MM.1S (cell line): Measurements from ENCODE around the gene STEAP1B.

Experiments
- DNase-seq: peaks from one replicate; pipeline ENCODE4 v3.0.0-alpha.2; 2015
- H2AFZ ChIP-seq: fragments of 300-600 bp; sonication (generic); 2 replicates; pipeline ENCODE4 v1.6.0; 2016; ENCODE audit warnings: antibody characterized with exemption, low read length
- H3F3A ChIP-seq: fragments of 300-600 bp; sonication (generic); 2 replicates; pipeline ENCODE4 v1.6.1; 2016; ENCODE audit warnings: mild to moderate bottlenecking, antibody characterized with exemption, low read length, moderate library complexity, mixed read lengths; ENCODE audit not compliant: insufficient read depth
- H3K27ac ChIP-seq: fragments of 300-600 bp; sonication (generic); 2 replicates; pipeline ENCODE4 v1.5.1; 2016; ENCODE audit warnings: mild to moderate bottlenecking, low read length
- H3K27me3 ChIP-seq: fragments of 300-600 bp; sonication (generic); replicated peaks from 2 replicates; pipeline ENCODE4 v1.6.0; 2016; ENCODE audit warnings: low read length; ENCODE audit not compliant: insufficient read depth
- H3K36me3 ChIP-seq: fragments of 300-600 bp; sonication (generic); replicated peaks from 2 replicates; pipeline ENCODE4 v1.6.1; 2016; ENCODE audit warnings: mild to moderate bottlenecking, low read length, mixed read lengths; ENCODE audit not compliant: insufficient read depth
- H3K4me1 ChIP-seq: fragments of 300-600 bp; sonication (generic); 2 replicates; pipeline ENCODE4 v1.6.1; 2016; ENCODE audit warnings: low read length, mixed read lengths
- H3K4me2 ChIP-seq: fragments of 300-600 bp; sonication (generic); 2 replicates; pipeline ENCODE4 v1.6.0; 2016; ENCODE audit warnings: low read depth, low read length
- H3K4me3 ChIP-seq: fragments of 300-600 bp; sonication (generic); 2 replicates; pipeline ENCODE4 v1.5.1; 2016; ENCODE audit warnings: low read length, mixed read lengths
- H3K79me2 ChIP-seq: fragments of 300-600 bp; sonication (generic); 2 replicates; pipeline ENCODE4 v1.6.1; 2016; ENCODE audit warnings: mixed run types, low read length, mixed read lengths
- H3K9ac ChIP-seq: fragments of 300-600 bp; sonication (generic); 2 replicates; pipeline ENCODE4 v1.6.1; 2016; ENCODE audit warnings: low read length, mixed read lengths
- H3K9me2 ChIP-seq: fragments of 300-600 bp; sonication (generic); replicated peaks from 2 replicates; pipeline ENCODE4 v1.6.1; 2016; ENCODE audit warnings: mild to moderate bottlenecking, low read length, mixed read lengths; ENCODE audit not compliant: insufficient read depth
- H3K9me3 ChIP-seq: fragments of 300-600 bp; sonication (generic); replicated peaks from 2 replicates; pipeline ENCODE4 v1.6.1; 2016; ENCODE audit warnings: mild to moderate bottlenecking, low read length, mixed read lengths; ENCODE audit not compliant: insufficient read depth
- H4K20me1 ChIP-seq: fragments of 300-600 bp; sonication (generic); 2 replicates; pipeline ENCODE4 v1.6.1; 2016; ENCODE audit warnings: mild to moderate bottlenecking, low read length, moderate library complexity, mixed read lengths; ENCODE audit not compliant: insufficient read depth
- CTCF ChIP-seq: fragments of 300-600 bp; sonication (generic); IDR thresholded peaks from 2 replicates; pipeline ENCODE4 v1.5.1; 2016; ENCODE audit warnings: antibody characterized with exemption, low read length, mixed read lengths
- EZH2 ChIP-seq: fragments of 300-600 bp; sonication (generic); optimal IDR thresholded peaks from 2 replicates; pipeline ENCODE3; 2017; ENCODE audit warnings: low read depth, mild to moderate bottlenecking, antibody characterized with exemption, low read length, mixed read lengths
- EZH2phosphoT487 ChIP-seq: fragments of 300-600 bp; sonication (generic); IDR thresholded peaks from 2 replicates; pipeline ENCODE4 v1.6.1; 2018; ENCODE audit warnings: antibody characterized with exemption, low read length

STEAP1B gene

DNA sequence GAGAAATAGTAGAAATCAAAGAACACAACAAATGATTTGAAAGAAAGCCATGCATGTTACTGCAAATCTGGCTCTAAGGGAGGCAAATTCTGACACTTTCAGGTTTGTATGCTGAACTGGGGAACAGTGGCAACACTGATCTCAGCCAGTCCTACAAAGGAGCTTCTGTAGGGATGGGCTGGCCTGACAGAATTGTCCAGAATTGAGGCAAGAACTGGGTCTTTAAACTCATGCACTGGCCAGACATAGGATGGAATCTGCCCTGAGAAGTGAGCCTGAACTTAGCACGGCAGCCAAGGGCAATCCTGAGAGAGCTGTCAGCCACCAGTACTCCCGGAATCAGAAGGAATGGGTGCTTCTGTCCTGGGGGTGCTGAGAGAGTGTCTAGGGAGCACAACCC is 72.1 kb downstream of the STEAP1B start:
- no peak overlapping the region for H3K4me3 ChIP-seq
- H2AFZ ChIP-seq: no peak overlapping the region
- TF ChIP-seq CTCF (no peak), EZH2phosphoT487 (no peak), EZH2 (no peak)
- H3K36me3 ChIP-seq: no peaks in the 10 kb centered on the region
- no peaks in the 10 kb centered on the region for H3K27me3 ChIP-seq
- no peak overlapping the region for H3K27ac ChIP-seq
- no peak overlapping the region for H3K4me2 ChIP-seq
- no peaks in the 10 kb centered on the region for H3K79me2 ChIP-seq
- H3K9me3 ChIP-seq: no peaks in the 10 kb centered on the region
- no peak for DNase-seq
- H4K20me1 ChIP-seq: no peaks in the 10 kb centered on the region
- H3K9me2 ChIP-seq: no peaks in the 10 kb centered on the region
- H3F3A ChIP-seq: no peaks in the 10 kb centered on the region
- no peak overlapping the region for H3K9ac ChIP-seq
- H3K4me1 ChIP-seq: peaks cover 10% of the 10 kb centered on the region

DNA sequence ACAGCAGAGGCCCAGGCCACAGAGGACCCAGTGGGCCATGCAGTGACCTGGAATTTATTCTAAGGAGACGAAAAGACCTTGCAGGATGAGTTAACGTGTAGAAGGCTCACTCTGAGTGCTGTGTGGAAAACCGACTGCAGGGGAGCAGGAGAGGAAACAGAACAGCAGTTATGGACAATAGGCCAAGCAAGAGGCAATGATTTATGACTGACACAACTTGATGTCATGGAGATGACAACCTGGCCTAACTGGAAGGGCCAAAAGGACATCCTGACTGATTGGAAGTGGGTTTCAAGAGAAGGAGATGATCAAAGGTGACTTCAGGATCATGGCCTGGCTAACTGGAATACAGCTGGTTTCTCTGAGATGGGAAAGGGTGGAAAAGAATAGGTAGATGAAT is 72.9 kb downstream of the STEAP1B start:
- DNase-seq: no peak
- no peak overlapping the region for H3K27ac ChIP-seq
- no peaks in the 10 kb centered on the region for H3F3A ChIP-seq
- H3K4me3 ChIP-seq: no peak overlapping the region
- no peaks in the 10 kb centered on the region for H3K79me2 ChIP-seq
- H3K9ac ChIP-seq: no peak overlapping the region
- H3K4me2 ChIP-seq: no peak overlapping the region
- H3K9me2 ChIP-seq: no peaks in the 10 kb centered on the region
- H4K20me1 ChIP-seq: no peaks in the 10 kb centered on the region
- no peak for TF ChIP-seq EZH2phosphoT487
- TF ChIP-seq EZH2: no peak
- TF ChIP-seq CTCF: no peak
- no peaks in the 10 kb centered on the region for H3K27me3 ChIP-seq
- H2AFZ ChIP-seq: no peak overlapping the region
- H3K9me3 ChIP-seq: no peaks in the 10 kb centered on the region
- H3K4me1 ChIP-seq: peaks cover 10% of the 10 kb centered on the region
- no peaks in the 10 kb centered on the region for H3K36me3 ChIP-seq

DNA sequence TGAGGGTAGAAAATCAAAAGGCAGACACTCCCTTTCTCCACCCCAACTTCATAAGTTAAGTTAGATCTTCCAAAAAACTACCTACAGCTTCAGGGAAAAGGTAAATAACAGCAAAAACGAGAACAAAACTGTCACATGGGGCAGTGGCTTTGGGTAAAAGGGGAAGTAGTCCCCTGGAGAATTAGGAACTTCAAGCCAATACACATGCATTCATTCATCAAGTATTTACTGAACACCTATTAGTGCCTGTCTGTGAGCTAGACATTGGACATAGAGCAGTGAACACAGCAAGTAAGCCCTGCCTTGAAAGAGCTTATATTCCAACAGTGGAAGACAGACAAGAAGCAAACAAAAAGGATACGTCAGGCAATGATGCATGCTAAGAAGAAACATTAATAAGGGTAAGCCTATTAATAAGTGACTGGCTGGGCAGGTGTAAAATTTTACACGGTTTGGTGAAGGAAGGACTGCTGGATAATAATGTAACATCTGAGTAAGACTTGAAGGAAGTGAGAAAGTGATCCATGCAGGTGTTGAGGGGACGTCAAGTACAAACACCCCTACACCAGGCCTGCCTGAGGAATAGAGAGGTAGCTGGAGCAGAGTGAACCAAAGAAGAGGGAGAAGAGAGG is 73.4 kb downstream of the STEAP1B start:
- H3K4me3 ChIP-seq: no peak overlapping the region
- no peaks in the 10 kb centered on the region for H4K20me1 ChIP-seq
- H3K9me2 ChIP-seq: no peaks in the 10 kb centered on the region
- H3K27me3 ChIP-seq: no peaks in the 10 kb centered on the region
- H3K9me3 ChIP-seq: no peaks in the 10 kb centered on the region
- no peak overlapping the region for H3K27ac ChIP-seq
- H3K9ac ChIP-seq: no peak overlapping the region
- no peak overlapping the region for H3K4me2 ChIP-seq
- TF ChIP-seq CTCF (no peak), EZH2phosphoT487 (no peak), EZH2 (no peak)
- no peaks in the 10 kb centered on the region for H3K36me3 ChIP-seq
- no peaks in the 10 kb centered on the region for H3K79me2 ChIP-seq
- DNase-seq: no peak
- H2AFZ ChIP-seq: no peak overlapping the region
- H3F3A ChIP-seq: no peaks in the 10 kb centered on the region
- H3K4me1 ChIP-seq: peaks cover 10% of the 10 kb centered on the region
